RWPE2 (cell line): ENCODE measurements around the gene FAM117A.

Experiments
- ATAC-seq: fragments of 200-7000 bp; cut with Tn5 transposase; 3 replicates; pipeline ENCODE4 v1.9.1; 2021; ENCODE audit warnings: low read depth
- DNase-seq: peaks from one replicate; pipeline ENCODE4 v3.0.0-alpha.2; 2020; ENCODE audit warnings: low spot score
- H3K27ac ChIP-seq: fragments of 450-650 bp; 2 replicates; pipeline ENCODE4 v1.5.1; 2017; ENCODE audit warnings: mild to moderate bottlenecking; ENCODE audit not compliant: poor library complexity, severe bottlenecking
- H3K27me3 ChIP-seq: fragments of 250-450 bp; sonication (Bioruptor Pico); 2 replicates; pipeline ENCODE4 v1.5.1; 2021; ENCODE audit warnings: mild to moderate bottlenecking, moderate library complexity; ENCODE audit not compliant: insufficient read depth, poor library complexity, severe bottlenecking
- H3K36me3 ChIP-seq: fragments of 250-450 bp; sonication (Bioruptor Pico); 2 replicates; pipeline ENCODE4 v1.5.1; 2020; ENCODE audit warnings: low read depth, mild to moderate bottlenecking, moderate library complexity
- H3K4me1 ChIP-seq: fragments of 250-450 bp; sonication (Bioruptor Pico); 2 replicates; pipeline ENCODE4 v1.5.1; 2021; ENCODE audit warnings: mild to moderate bottlenecking, moderate library complexity; ENCODE audit not compliant: insufficient read depth, poor library complexity, severe bottlenecking
- H3K4me3 ChIP-seq: fragments of 250-450 bp; sonication (Bioruptor Pico); 2 replicates; pipeline ENCODE4 v1.5.1; 2021; ENCODE audit warnings: mild to moderate bottlenecking, moderate library complexity; ENCODE audit not compliant: severe bottlenecking
- H3K9me3 ChIP-seq: fragments of 250-450 bp; sonication (Bioruptor Pico); 2 replicates; pipeline ENCODE4 v1.5.1; 2021; ENCODE audit warnings: mild to moderate bottlenecking, moderate library complexity; ENCODE audit not compliant: severe bottlenecking
- CTCF ChIP-seq: fragments of 450-650 bp; IDR thresholded peaks from one replicate; pipeline ENCODE4 v1.5.1; 2017; ENCODE audit warnings: mild to moderate bottlenecking, moderate library complexity; ENCODE audit not compliant: poor library complexity, severe bottlenecking

The FAM117A gene

GRCh38 chr17:49696233-49696761, 67.6 kb downstream of the FAM117A start:
- Histone ChIP-seq H3K4me3 (no peak overlapping the region), H3K4me1 (no peaks in the 10 kb centered on the region), H3K36me3 (peaks cover 11% of the 10 kb centered on the region), H3K9me3 (no peaks in the 10 kb centered on the region), H3K27ac (no peak overlapping the region), H3K27me3 (no peaks in the 10 kb centered on the region)
- DNase-seq (no peak), ATAC-seq (no peak)
- no peak for TF ChIP-seq CTCF

GRCh38 chr17:49695698-49696232, 68.2 kb downstream of the FAM117A start:
- H3K27ac ChIP-seq, result no peak overlapping the region
- peaks cover 5% of the 10 kb centered on the region for H3K36me3 ChIP-seq
- no peaks in the 10 kb centered on the region for H3K27me3 ChIP-seq
- H3K9me3 ChIP-seq, result no peaks in the 10 kb centered on the region
- no peak overlapping the region for H3K4me3 ChIP-seq
- ATAC-seq (no peak), DNase-seq (no peak)
- peak; percentile 61 for TF ChIP-seq CTCF
- no peaks in the 10 kb centered on the region for H3K4me1 ChIP-seq

GRCh38 chr17:49694847-49695697, 68.9 kb downstream of the FAM117A start:
- H3K4me1 ChIP-seq, result no peaks in the 10 kb centered on the region
- no peak for DNase-seq
- H3K9me3 ChIP-seq, result no peaks in the 10 kb centered on the region
- H3K36me3 ChIP-seq, result no peaks in the 10 kb centered on the region
- no peaks in the 10 kb centered on the region for H3K27me3 ChIP-seq
- H3K27ac ChIP-seq, result no peak overlapping the region
- ATAC-seq, result no peak; the same call in 2 of the 3 replicates
- no peak overlapping the region for H3K4me3 ChIP-seq
- peak; percentile 89 for TF ChIP-seq CTCF

GRCh38 chr17:49692751-49693150, 71.2 kb downstream of the FAM117A start:
- TF ChIP-seq CTCF, result no peak
- Histone ChIP-seq H3K36me3 (no peaks in the 10 kb centered on the region), H3K27me3 (no peaks in the 10 kb centered on the region), H3K4me3 (no peak overlapping the region), H3K9me3 (no peaks in the 10 kb centered on the region), H3K4me1 (peaks cover 6% of the 10 kb centered on the region), H3K27ac (no peak overlapping the region)
- ATAC-seq, result no peak
- no peak for DNase-seq
